Left lung (tissue), 10 donors: ENCODE results near the gene PRDX1. TPM values are rescaled to one million over a fixed set of nuclear protein-coding genes. Genes with fewer than 3 reads are reported as not detected.
"Not testable (repeated sequence)": the region's sequence is repeated elsewhere in the genome, so short reads cannot be mapped to it uniquely, and the experiment has no call there.

Experiments used
- ATAC-seq: fragments of 200-7000 bp; cut with Tn5 transposase; one replicate; pipeline ENCODE4 v1.9.1; 2020; ENCODE audit warnings: moderate library complexity
- DNase-seq, 4 donors: peaks; one replicate each; pipeline ENCODE4 v3.0.0-alpha.2; 2013 to 2020
- H3K27ac ChIP-seq, 2 donors: fragments of 200-600 bp; sonication (generic) in 1 of 2; one replicate each; pipeline versions ENCODE4 v1.5.0 to v1.8.0; 2020 to 2021
- H3K27me3 ChIP-seq, 2 donors: fragments of 200-600 bp; sonication (generic) in 1 of 2; one replicate each; pipeline versions ENCODE4 v1.5.0 to v1.8.0; 2020 to 2021
- H3K36me3 ChIP-seq, 2 donors: fragments of 200-600 bp; sonication (generic) in 1 of 2; one replicate each; pipeline versions ENCODE4 v1.5.0 to v1.8.0; 2020 to 2021
- H3K4me1 ChIP-seq, 2 donors: fragments of 200-600 bp; one replicate each; pipeline ENCODE4 v1.8.0; 2021
- H3K4me3 ChIP-seq, 2 donors: fragments of 200-600 bp; sonication (generic) in 1 of 2; one replicate each; pipeline versions ENCODE4 v1.5.0 to v1.8.0; 2020 to 2021; ENCODE audit warnings: mild to moderate bottlenecking in 1 of 2
- H3K9me3 ChIP-seq, 2 donors: fragments of 200-600 bp; sonication (generic) in 1 of 2; one replicate each; pipeline versions ENCODE4 v1.5.0 to v1.8.0; 2020 to 2021
- CTCF ChIP-seq, 2 donors: fragments of 200-600 bp; sonication (generic) in 1 of 2; IDR thresholded peaks; one replicate each; pipeline versions ENCODE4 v1.5.0 to v1.8.0; 2021; ENCODE audit warnings: antibody characterized with exemption in 2 of 2
- intact Hi-C, 2 donors: fragments of 100-400 bp; cut with DNase I; formaldehyde crosslinking; loops; one replicate each; pipeline versions ENCODE4 v1.11.2 to v1.14.2; 2022
- polyA plus RNA-seq, 6 donors: library from polyadenylated mRNA; unstranded; fragments of 120-200 nt; gene quantifications; one replicate each; pipeline ENCODE4 v1.2.1, GENCODE V29; 2013; ENCODE audit not compliant: insufficient read length in 6 of 6
- total RNA-seq, 2 donors: library from RNA; stranded (reverse); fragmentation: NEBNext Ultra II Directional; extraction: Animal tissue kit (Norgen Biotek cat#: 25700); gene quantifications; one replicate each; pipeline ENCODE4 v1.2.1, GENCODE V29; 2021
- donor health status: DM: no; HTN: yes; CAD: no.
- donor health status: DM: no; HTN: no; CAD: no.

The PRDX1 gene
- total and polyA plus RNA-seq, 8 donors, result 190 to 579 (median 247) TPM

DNA sequence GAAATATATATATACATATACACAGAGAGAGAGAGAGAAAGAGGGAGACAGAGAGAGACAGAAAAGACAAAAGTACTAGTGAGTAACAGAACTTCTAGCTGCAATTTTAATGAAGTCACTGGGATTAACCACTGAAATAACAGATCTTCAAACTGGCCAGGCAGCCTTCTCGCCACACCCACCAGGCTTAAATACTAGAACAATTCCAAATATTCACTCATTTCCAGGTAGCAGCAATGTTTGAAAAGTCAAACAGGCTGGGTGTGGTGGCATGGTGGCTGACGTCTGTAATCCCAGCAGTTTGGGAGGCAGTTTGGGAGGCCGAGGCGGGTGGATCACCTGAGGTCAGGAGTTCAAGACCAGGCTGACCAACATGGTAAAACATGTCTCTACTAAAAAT lies 5.2 kb downstream of the PRDX1 start:
- H3K9me3 ChIP-seq, result no peaks in the 10 kb centered on the region
- H3K27me3 ChIP-seq, result peaks cover 0 to 9% of the 10 kb centered on the region in 2 donors
- intact Hi-C loops, result loop anchor here in 1 of 2 donors (10.0 kb wide), 1 partner anchor 48 kb away; no protein-coding TSS in a partner anchor
- no peak for TF ChIP-seq CTCF (IDR thresholded peaks at IDR 0.05)
- ATAC-seq (peak; percentile 6), DNase-seq (no peak)
- no peak overlapping the region for H3K27ac ChIP-seq
- peaks cover 13 to 74% of the 10 kb centered on the region in 2 donors for H3K36me3 ChIP-seq
- H3K4me1 ChIP-seq, result peaks cover 22 to 49% of the 10 kb centered on the region in 2 donors
- no peak overlapping the region for H3K4me3 ChIP-seq

- intact Hi-C loops, result loop anchor here in 1 of 2 donors (10.0 kb wide), 1 partner anchor 49 kb away; no protein-coding TSS in a partner anchor
- ATAC-seq (no peak), DNase-seq (no peak)
- Histone ChIP-seq H3K27me3 (peaks cover 0 to 5% of the 10 kb centered on the region in 2 donors), H3K9me3 (no peaks in the 10 kb centered on the region), H3K36me3 (peaks cover 13 to 78% of the 10 kb centered on the region in 2 donors), H3K4me1 (peaks cover 22 to 49% of the 10 kb centered on the region in 2 donors), H3K4me3 (no peak overlapping the region), H3K27ac (no peak overlapping the region)
- TF ChIP-seq CTCF (IDR thresholded peaks at IDR 0.05), result no peak
Measured at GRCh38 chr1:45516036-45516435, 5.6 kb downstream of the PRDX1 start.

- peak; percentile 8 for ATAC-seq
- Histone ChIP-seq H3K36me3 (peaks cover 13 to 100% of the 10 kb centered on the region in 2 donors), H3K27ac (peak overlapping the region; percentile 39 to 42), H3K4me1 (peaks cover 11 to 47% of the 10 kb centered on the region in 2 donors)
- DNase-seq, H3K4me3 ChIP-seq, H3K27me3 ChIP-seq, H3K9me3 ChIP-seq: not testable (repeated sequence)
- intact Hi-C loops, result loop anchor here (5.0 to 10.0 kb wide), 2 partner anchors 51 to 54 kb away; no protein-coding TSS in a partner anchor
Measured at GRCh38 chr1:45513532-45514260, 8.0 kb downstream of the PRDX1 start.

DNA sequence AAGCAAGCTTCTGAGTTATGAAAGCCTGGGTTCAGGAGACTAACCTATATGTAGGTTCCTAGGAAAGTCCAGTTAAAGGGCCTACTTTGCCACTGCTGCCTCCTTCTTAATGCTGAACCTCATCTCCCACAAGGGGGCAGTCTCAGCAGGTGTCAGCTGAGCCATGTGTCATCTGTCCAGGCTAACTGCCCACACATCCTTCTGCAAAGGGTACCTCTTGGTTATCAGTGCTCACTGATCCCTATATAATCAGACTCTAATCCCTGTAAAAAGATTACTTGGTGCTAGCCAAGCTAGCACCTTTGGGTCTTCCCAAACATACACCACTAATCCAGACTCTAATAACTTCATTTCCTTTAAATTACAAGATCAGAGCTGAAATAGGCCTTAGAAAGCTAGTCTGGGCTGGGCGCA lies 9.0 kb downstream of the PRDX1 start:
- Histone ChIP-seq H3K4me3 (no peak overlapping the region), H3K9me3 (no peaks in the 10 kb centered on the region), H3K27me3 (no peaks in the 10 kb centered on the region), H3K36me3 (peaks cover 13 to 97% of the 10 kb centered on the region in 2 donors), H3K27ac (no peak overlapping the region), H3K4me1 (peaks cover 11 to 44% of the 10 kb centered on the region in 2 donors)
- peak; percentile 84 for ATAC-seq
- intact Hi-C loops, result loop anchor here (5.0 to 10.0 kb wide), 2 partner anchors 52 to 55 kb away; no protein-coding TSS in a partner anchor
- TF ChIP-seq CTCF (IDR thresholded peaks at IDR 0.05), result peak; percentile 66 to 71
- DNase-seq, result peak in 2 of 4 donors; percentile 51 to 57

- Histone ChIP-seq H3K4me1 (peaks cover 5 to 33% of the 10 kb centered on the region in 2 donors), H3K27ac (no peak overlapping the region), H3K36me3 (peaks cover 13 to 81% of the 10 kb centered on the region in 2 donors), H3K4me3 (no peak overlapping the region), H3K27me3 (no peaks in the 10 kb centered on the region), H3K9me3 (no peaks in the 10 kb centered on the region)
- ATAC-seq (no peak), DNase-seq (no peak)
- intact Hi-C loops, result loop anchor here (5.0 to 10.0 kb wide), 2 partner anchors 54 to 56 kb away; no protein-coding TSS in a partner anchor
- no peak for TF ChIP-seq CTCF (IDR thresholded peaks at IDR 0.05)
Measured at GRCh38 chr1:45510972-45511527, 10.6 kb downstream of the PRDX1 start.
